OCI-M1 (cell line): ENCODE data around the gene NFKBIL1.
A peak's percentile ranks its signal among the peaks of the same experiment; 100 is the strongest.
"Not testable (repeated sequence)": the region's sequence is repeated elsewhere in the genome, so short reads cannot be mapped to it uniquely, and the experiment has no call there.

ENCODE experiments used
- DNase-seq: peaks from one replicate; lab custom pipeline; 2025; lab: John Stamatoyannopoulos, UW

NFKBIL1 gene

DNA sequence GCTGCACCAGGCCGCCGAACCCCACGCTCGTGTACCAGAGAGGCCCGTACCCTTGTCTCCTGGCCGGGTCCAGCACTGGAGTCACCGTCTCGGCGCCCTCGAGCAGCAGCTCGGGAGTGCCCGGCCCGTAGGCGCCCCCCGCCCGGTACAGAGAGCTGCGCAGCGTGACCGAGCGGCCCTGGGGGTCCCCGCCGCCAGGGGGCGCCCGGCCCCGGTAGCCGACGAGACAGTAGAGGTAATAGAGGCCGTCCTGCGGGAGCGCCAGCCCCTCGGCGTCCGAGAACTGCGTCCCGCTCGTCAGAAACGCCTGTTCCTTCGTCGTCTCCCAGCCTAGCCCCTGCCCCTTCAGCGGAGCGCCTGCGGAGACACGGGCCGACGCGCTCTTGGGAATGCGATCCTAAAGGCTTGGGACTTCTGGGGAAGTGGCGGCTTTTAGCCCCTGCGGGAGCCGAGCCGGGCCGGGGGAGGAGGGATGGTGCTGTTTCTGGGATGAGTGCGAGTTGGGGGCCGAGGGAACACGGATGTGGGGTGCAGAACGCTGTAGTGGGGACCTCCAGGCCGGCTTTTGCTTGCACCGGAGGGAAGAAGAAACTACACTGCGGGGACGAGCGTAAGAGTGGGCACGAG, 33.5 kb downstream of the NFKBIL1 start:
- peak; percentile 93 for DNase-seq

DNA sequence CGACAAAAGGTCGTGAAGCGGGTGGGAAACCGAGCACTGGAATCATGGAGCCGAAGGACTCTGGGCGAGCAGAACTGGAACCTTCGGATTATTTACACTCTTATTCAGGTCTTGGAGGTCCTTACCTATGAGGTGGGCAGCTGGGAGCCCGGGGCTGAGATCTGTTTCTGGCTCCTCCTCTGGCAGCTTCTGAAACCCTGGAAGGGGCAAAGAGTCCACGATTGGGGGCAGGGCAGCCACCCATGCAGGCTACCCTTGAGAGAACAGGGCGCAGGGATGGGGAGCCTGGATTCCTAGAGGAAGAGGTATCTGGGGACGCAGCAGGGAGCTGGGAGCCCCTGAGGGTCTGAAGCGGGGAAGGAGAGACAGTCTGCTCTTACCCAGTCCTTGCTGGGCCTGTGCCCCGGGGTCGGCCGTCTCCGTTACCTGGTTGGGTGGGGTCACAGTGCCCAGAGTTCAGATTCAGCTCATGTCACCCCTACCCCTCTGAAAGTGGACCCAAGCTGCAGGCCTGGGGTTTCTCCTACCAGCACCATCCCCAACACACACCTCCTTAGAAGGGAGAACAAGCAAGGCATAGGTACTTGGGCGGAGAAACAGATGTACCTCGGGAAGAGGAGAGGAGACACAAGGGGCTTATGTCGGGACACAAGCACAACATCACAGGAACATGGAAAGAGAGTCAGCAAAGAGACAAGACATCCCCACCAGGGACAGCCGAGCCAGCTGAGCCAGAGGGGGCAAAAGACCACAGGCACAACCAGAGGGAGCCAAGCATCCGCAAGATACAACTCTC, 34.2 kb downstream of the NFKBIL1 start:
- DNase-seq, result no peak

DNA sequence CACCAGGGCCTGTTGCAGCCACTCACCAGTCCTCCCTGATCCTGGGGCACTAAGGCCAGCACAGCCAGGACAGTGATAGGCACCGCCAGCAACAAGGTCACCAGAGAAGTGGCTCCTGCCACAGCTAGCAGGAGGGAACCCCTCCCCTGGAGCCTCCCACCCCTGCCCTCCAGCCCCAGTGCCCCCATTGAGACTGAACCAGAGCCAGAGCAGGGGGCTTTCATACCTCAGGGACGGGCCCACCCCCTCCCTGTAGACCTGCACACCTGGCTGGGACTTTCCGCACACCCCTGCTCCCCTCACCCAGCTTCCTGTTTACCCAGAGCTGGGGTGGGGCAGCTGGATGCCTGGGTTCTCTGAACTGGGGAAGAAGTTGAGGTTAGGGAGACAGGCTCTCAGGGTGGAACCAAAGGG, 34.8 kb downstream of the NFKBIL1 start, which contains the start of gene LTB:
LTB (minus strand) TSS at position 195 of the 414 bp plus-strand sequence; CDS start at position 188, 7 bp downstream.
- no peak for DNase-seq

DNA sequence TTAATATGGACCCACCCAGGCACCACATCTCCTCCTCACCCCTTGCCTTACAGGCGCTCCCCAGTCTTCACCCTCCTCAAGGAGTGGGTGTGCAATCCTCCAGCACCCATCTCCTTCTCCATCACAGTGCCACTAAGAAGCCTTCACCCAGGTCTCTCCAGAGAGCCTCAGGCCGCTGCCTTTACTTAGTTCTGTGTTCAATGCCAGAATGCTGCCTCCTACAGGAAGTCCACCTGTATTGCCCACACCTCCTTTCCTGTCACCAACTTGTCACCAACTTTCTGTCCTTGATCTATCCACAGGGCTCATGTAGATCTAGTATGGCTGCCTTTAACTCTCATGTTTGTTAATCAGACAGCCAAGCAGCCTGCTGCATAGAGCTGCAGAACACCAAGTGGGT, 38.1 kb downstream of the NFKBIL1 start:
- DNase-seq, result peak; percentile 73

DNA sequence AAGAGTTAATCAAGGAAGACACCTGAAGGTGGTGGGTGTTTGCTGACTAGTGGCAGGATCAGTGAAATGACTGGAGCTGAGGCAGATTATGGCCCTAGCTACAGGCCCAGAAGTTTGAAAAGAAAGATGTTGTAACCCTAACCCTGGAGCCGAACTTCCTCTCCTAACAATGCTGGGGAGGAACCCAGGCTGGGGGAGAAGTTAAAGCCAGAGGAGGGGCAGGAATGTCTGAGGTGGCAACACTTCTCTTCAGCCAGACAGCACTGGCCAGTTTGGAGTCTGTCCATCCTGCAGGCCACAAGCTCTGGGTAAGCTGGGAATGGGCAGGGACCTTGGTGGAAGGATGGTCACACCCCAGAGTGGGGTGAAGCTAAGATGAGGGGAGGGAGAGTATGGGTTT, 38.6 kb downstream of the NFKBIL1 start, which contains the start of gene LST1:
LST1 (plus strand) TSS at position 270 of the 400 bp plus-strand sequence. CDS start 1,023 bp downstream, outside the sequence.
- peak; percentile 63 for DNase-seq

DNA sequence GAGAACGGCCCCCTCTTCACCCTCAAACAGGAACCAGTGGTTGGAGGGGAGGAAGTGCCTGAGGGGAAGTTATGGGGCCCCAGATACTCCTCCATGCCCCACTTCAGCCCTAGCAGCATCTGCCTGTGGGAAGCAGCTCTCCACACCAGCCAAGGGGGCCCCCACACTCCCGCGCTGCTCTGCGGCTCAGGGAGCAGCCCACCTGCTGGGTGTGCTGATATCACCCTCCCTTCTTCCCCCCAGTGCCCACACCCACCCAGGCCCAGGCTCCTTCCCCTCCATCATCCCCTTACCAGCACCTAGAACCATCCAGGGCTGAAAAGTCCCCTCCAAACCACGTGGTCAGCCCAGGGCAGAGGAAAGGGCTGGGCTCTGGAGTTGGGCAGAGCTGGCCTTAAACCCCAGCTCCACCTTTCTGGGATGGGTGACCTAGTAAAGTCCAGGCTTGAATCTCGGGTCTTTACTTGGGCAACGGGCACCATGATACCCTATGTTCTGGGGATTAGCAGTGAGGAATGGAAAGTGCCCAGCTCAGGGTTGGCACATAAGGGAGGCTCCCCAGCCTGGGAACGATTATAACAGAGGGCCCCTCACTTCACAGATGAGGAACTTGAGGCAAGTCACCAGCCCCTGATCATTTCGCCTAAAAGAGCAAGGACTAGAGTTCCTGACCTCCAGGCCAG, 39.3 kb downstream of the NFKBIL1 start:
- DNase-seq, result peak; percentile 49

DNA sequence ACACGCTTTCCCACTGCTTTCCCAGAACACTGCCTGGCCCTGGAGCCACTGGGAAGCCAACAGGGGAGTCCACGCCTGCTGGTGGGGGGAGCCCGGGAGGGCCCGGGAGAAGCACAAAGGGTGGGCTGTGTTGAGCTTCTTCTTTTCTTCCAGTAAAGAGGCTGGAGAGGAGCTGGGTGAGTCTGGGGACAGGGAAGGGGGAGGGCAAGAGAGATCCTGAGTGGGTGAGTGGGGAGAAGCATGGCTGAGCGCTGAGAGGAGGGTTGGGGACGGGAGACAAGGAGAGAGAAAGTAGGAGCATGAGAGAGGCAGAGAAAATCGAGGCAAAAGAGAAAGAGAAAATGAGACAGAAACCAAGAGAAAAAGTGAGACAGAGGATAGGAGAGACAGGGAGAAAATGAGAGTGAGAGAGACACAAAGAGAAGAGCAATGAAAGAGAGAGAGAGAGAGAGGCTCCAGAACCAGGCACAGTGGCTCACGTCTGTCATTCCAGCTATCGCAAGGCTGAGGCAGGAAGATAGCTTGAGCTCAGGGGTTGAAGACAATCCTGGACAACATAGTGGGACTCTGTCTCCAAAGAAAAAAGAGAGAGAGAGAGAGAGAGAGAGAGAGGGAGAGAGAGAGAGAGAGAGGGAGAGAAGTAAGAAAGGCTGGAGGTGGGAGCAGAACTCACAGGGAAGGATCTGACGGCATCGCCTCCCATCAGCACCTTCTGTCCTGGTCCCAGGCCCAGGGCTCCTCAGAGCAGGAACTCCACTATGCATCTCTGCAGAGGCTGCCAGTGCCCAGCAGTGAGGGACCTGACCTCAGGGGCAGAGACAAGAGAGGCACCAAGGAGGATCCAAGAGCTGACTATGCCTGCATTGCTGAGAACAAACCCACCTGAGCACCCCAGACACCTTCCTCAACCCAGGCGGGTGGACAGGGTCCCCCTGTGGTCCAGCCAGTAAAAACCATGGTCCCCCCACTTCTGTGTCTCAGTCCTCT, 40.7 kb downstream of the NFKBIL1 start:
- DNase-seq, result no peak

DNA sequence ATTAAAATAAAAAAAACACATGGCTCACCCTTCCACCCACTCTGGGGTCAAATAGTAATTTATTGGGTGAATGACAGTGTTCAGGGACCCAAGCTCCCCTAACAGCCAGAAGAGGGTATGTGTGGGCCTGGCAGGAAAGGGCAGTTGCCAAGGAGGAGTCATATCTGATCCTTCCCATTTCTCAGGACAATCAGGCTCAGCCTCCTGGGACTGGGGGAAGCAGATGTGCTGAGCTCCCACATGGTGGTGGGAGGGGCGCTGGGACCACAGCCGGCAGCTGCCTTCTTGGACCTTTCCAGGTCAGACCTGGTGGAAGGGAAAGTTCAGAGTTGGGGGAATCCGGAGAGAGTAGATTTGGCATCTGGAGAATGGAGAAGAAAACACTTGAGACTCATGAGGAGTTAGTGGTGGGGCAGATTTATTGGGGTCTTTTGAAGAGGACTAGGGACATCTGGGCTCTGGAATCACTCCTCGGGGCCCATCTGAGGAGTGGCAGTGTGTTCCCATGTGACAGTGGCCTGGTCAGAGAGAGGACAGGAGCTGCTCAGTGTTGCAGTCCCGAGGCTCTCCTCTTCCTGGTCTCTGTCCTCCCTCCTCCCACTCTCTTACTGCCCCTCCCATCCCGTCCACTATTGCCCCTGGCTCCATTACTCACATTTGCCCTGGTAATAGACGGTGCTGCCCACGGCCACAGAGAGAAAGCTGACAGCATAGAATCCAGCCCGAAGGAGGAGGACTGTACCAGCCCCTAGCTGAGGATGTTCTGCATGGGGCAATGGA, 41.7 kb downstream of the NFKBIL1 start:
- no peak for DNase-seq

DNA sequence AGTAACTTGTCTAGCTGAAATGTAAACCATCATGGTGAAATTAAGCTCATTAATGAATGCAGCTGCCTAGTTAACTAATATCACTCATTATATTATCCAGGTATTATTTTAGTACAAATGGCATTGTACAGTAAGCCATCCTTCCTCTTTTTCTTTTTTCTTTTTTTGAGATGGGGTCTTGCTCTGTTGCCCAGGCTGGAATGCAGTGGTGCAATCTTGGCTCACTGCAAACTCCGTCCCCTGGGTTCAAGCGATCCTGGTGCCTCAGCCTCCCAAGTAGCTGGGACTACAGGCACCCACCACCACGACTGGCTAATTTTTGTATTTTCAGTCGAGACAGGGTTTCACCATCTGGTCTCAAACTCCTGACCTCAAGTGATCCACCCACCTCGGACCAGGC, 43.3 kb downstream of the NFKBIL1 start:
- not testable (repeated sequence) for DNase-seq

DNA sequence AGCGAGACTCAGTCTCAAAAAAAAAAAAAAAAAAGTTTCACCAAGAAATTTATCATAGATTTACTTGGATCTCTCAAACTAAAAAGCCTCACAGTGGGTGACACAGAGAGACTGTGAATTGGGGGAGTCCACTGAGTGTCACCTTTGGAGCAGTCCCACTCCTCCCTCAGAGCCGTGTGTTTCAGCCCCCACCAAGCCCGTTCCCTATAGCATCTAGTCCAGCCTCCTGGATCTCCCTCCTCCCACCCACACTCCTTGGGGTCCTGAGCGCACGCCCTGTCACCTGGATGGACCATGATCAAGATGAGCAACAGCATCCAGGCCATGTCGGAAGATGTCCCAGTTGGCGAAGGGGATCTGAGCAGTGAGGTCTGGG, 45.0 kb downstream of the NFKBIL1 start:
- DNase-seq, result no peak

DNA sequence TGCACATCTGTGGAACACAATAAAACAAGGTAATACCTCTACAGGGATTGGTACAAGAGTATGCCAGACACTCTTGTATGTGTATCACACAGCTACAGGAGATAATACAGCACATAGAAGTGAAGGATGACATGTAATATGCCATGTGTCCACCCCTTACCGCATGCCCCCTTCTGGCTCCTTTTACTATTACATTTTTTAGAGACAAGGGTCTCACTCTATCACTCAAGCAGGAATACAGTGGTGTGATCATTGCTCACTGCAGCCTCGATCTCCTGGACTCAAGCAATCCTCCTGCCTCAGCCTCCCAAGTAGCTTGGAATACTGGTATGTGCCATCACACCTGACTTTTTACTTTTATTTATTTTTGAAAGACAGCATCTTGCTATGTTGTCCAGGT, 49.6 kb downstream of the NFKBIL1 start:
- peak; percentile 82 for DNase-seq

DNA sequence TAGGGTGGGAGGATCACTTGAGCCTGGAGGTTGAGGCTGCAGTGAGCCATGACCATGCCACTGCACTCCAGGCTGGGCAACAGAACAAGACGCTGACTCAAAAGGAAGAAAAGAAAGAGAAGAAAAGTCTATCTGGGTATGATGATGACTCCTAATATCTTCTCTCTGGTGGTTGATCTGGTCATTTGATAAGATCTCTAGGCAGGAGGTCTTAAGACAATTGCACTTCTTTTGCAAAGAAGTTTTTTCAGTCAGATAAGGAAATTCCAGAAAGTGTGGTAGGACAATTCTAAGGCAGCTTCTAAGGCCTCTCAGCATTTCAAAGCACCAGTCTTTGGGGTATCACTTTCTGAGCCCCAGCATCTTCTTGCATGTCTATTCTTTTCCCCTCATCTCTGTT, 59.9 kb downstream of the NFKBIL1 start:
- DNase-seq, result no peak
